GM19240 (cell line): ENCODE results near the gene RIMBP2.
"Not testable (repeated sequence)": the region's sequence is repeated elsewhere in the genome, so short reads cannot be mapped to it uniquely, and the experiment has no call there.

ENCODE experiments used
- DNase-seq: peaks from one replicate; pipeline ENCODE4 v3.0.0; 2011; ENCODE audit warnings: low spot score; ENCODE audit not compliant: insufficient read length

Gene RIMBP2

GRCh38 chr12:130715998-130716968 is at the start of gene RIMBP2:
TSS of gene RIMBP2 (minus strand) at chr12:130716299. CDS start at chr12:130479013, 237,286 bp downstream.
- no peak for DNase-seq

GRCh38 chr12:130765186-130765659 is 49.1 kb upstream of the RIMBP2 start:
- DNase-seq, result no peak

- DNase-seq, result no peak
These were observed 48.5 kb upstream of the RIMBP2 start for GRCh38 chr12:130764475-130765185.

GRCh38 chr12:130764073-130764472 is 48.0 kb upstream of the RIMBP2 start:
- no peak for DNase-seq

GRCh38 chr12:130762319-130762675 is 46.2 kb upstream of the RIMBP2 start:
- no peak for DNase-seq

GRCh38 chr12:130761537-130762318 is 45.6 kb upstream of the RIMBP2 start:
- peak; percentile 45 for DNase-seq

GRCh38 chr12:130754234-130754901 is 38.3 kb upstream of the RIMBP2 start:
- no peak for DNase-seq

- no peak for DNase-seq
These were observed 36.7 kb upstream of the RIMBP2 start for GRCh38 chr12:130752692-130753230.

GRCh38 chr12:130752037-130752436 is 35.9 kb upstream of the RIMBP2 start:
- not testable (repeated sequence) for DNase-seq

GRCh38 chr12:130748786-130749185 is 32.7 kb upstream of the RIMBP2 start:
- DNase-seq, result no peak

GRCh38 chr12:130747867-130748740 is 32.0 kb upstream of the RIMBP2 start:
- DNase-seq, result peak; percentile 58

- DNase-seq, result no peak
These were observed 30.4 kb upstream of the RIMBP2 start for GRCh38 chr12:130746546-130746945.

- no peak for DNase-seq
These were observed 29.8 kb upstream of the RIMBP2 start for GRCh38 chr12:130745921-130746320.

- no peak for DNase-seq
These were observed 28.2 kb upstream of the RIMBP2 start for GRCh38 chr12:130744274-130744673.

GRCh38 chr12:130743606-130744005 is 27.5 kb upstream of the RIMBP2 start:
- no peak for DNase-seq

GRCh38 chr12:130743176-130743575 is 27.1 kb upstream of the RIMBP2 start:
- no peak for DNase-seq

- DNase-seq, result no peak
These were observed 26.6 kb upstream of the RIMBP2 start for GRCh38 chr12:130742716-130743115.

- DNase-seq, result no peak
These were observed 26.0 kb upstream of the RIMBP2 start for GRCh38 chr12:130742112-130742511.

GRCh38 chr12:130739571-130739970 is 23.5 kb upstream of the RIMBP2 start:
- no peak for DNase-seq

- not testable (repeated sequence) for DNase-seq
These were observed 22.3 kb upstream of the RIMBP2 start for GRCh38 chr12:130738403-130738802.
